ENCODE measurements around the gene LYZL2.
A peak's percentile ranks its signal among the peaks of the same experiment; 100 is the strongest.
"Not testable (repeated sequence)": the region's sequence is repeated elsewhere in the genome, so short reads cannot be mapped to it uniquely, and the experiment has no call there.

LYZL2 gene

GRCh38 chr10:30662814-30663213, 33.3 kb upstream of the LYZL2 start:
- Histone ChIP-seq H2AFZ (ENCODE audit: low read length) (no peak overlapping the region), H3K9me3 (replicated peaks; ENCODE audit: insufficient read depth, low read length) (no peaks in the 10 kb centered on the region), H3K4me1 (ENCODE audit: low read length) (peaks cover 16% of the 10 kb centered on the region), H3K4me3 (ENCODE audit: low read length) (0 out of 2 replicates have a peak overlapping the region, but pooled peaks have one; percentile 6), H3K9ac (ENCODE audit: low read length) (no peak overlapping the region), H3K79me2 (ENCODE audit: low read length) (no peaks in the 10 kb centered on the region), H3K27ac (ENCODE audit: low read length) (peak overlapping the region; percentile 44; the same call in 1 of the 2 replicates), H3K27me3 (replicated peaks; ENCODE audit: insufficient read depth, low read length) (no peaks in the 10 kb centered on the region), H4K20me1 (ENCODE audit: insufficient read depth, low read length) (no peaks in the 10 kb centered on the region), H3K36me3 (replicated peaks; ENCODE audit: insufficient read depth, low read length) (no peaks in the 10 kb centered on the region), H3F3A (ENCODE audit: insufficient read depth, low read length) (peaks cover 4% of the 10 kb centered on the region; the same call in 1 of the 2 replicates), H3K4me2 (ENCODE audit: low read depth, low read length) (peak overlapping the region; percentile 67), H3K9me2 (replicated peaks; ENCODE audit: insufficient read depth, low read length) (no peaks in the 10 kb centered on the region)
- no peak for DNase-seq
- TF ChIP-seq EZH2 (optimal IDR thresholded peaks at IDR 0.05; ENCODE audit: low read depth, low read length): no peak
- TF ChIP-seq, protein P1, sequence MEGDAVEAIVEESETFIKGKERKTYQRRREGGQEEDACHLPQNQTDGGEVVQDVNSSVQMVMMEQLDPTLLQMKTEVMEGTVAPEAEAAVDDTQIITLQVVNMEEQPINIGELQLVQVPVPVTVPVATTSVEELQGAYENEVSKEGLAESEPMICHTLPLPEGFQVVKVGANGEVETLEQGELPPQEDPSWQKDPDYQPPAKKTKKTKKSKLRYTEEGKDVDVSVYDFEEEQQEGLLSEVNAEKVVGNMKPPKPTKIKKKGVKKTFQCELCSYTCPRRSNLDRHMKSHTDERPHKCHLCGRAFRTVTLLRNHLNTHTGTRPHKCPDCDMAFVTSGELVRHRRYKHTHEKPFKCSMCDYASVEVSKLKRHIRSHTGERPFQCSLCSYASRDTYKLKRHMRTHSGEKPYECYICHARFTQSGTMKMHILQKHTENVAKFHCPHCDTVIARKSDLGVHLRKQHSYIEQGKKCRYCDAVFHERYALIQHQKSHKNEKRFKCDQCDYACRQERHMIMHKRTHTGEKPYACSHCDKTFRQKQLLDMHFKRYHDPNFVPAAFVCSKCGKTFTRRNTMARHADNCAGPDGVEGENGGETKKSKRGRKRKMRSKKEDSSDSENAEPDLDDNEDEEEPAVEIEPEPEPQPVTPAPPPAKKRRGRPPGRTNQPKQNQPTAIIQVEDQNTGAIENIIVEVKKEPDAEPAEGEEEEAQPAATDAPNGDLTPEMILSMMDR (IDR thresholded peaks at IDR 0.05; ENCODE audit: low read length): no peak

DNA sequence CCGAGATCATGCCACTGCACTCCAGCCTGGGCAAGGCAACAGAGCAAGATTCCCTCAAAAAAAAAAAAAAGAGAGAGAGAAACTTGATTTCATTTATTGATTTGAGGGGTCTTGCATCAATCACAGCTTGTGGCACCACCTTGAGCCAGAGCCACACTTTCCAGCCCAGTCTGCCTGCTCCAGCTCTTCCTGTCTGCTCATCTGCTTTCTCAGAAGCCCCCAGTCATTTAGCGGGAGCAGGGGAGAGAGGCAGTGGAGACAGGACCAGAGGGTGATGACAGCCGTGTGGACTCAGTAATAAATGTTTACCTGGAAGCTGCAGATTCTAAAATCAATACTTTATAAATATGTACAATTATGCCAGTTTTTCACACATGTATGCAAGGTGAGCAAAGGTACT, 30.8 kb upstream of the LYZL2 start:
- H3K4me2 ChIP-seq (ENCODE audit: low read depth, low read length); H3K9me2 ChIP-seq (replicated peaks; ENCODE audit: insufficient read depth, low read length); H3K27me3 ChIP-seq (replicated peaks; ENCODE audit: insufficient read depth, low read length); H2AFZ ChIP-seq (ENCODE audit: low read length); H3K9me3 ChIP-seq (replicated peaks; ENCODE audit: insufficient read depth, low read length); H3K79me2 ChIP-seq (ENCODE audit: low read length); H4K20me1 ChIP-seq (ENCODE audit: insufficient read depth, low read length); DNase-seq; H3K27ac ChIP-seq (ENCODE audit: low read length); H3K9ac ChIP-seq (ENCODE audit: low read length); H3K36me3 ChIP-seq (replicated peaks; ENCODE audit: insufficient read depth, low read length); H3K4me3 ChIP-seq (ENCODE audit: low read length); H3F3A ChIP-seq (ENCODE audit: insufficient read depth, low read length): not testable (repeated sequence)
- H3K4me1 ChIP-seq (ENCODE audit: low read length): peaks cover 16% of the 10 kb centered on the region

DNA sequence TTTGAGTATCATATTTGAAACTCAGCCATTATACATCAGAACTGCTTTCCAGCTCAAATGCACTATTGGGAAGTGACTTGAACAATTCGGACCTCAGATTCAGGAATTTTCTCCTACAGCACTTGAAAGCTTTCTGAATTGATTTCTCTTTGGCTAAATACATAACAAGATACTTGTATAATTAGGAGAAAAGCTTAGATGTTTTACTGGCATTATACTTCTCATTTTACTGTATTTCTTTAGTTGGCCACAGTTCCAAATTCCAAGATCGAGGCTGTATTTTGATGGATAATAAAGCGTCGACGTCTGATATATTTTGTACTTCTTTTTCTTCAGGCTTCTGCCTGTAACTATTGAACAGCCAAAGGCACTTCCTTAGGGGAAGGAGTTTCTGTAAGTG, 26.7 kb upstream of the LYZL2 start:
- TF ChIP-seq EZH2 (optimal IDR thresholded peaks at IDR 0.05; ENCODE audit: low read depth, low read length) (no peak), EZH2phosphoT487 (IDR thresholded peaks at IDR 0.05; ENCODE audit: low read length) (no peak)
- TF ChIP-seq, protein P1 (IDR thresholded peaks at IDR 0.05; ENCODE audit: low read length): no peak

GRCh38 chr10:30655001-30655400, 25.4 kb upstream of the LYZL2 start:
- not testable (repeated sequence) for H3K79me2 ChIP-seq (ENCODE audit: low read length); H3F3A ChIP-seq (ENCODE audit: insufficient read depth, low read length); H3K9me3 ChIP-seq (replicated peaks; ENCODE audit: insufficient read depth, low read length); H3K4me3 ChIP-seq (ENCODE audit: low read length); H4K20me1 ChIP-seq (ENCODE audit: insufficient read depth, low read length); H3K4me2 ChIP-seq (ENCODE audit: low read depth, low read length); H3K36me3 ChIP-seq (replicated peaks; ENCODE audit: insufficient read depth, low read length); H3K27me3 ChIP-seq (replicated peaks; ENCODE audit: insufficient read depth, low read length); H3K9me2 ChIP-seq (replicated peaks; ENCODE audit: insufficient read depth, low read length); DNase-seq; H3K4me1 ChIP-seq (ENCODE audit: low read length); H3K9ac ChIP-seq (ENCODE audit: low read length); H2AFZ ChIP-seq (ENCODE audit: low read length); H3K27ac ChIP-seq (ENCODE audit: low read length)

More for the DNA sequence above, 26.7 kb upstream of the LYZL2 start:
- Histone ChIP-seq H3K9me3 (replicated peaks; ENCODE audit: insufficient read depth, low read length) (no peaks in the 10 kb centered on the region), H4K20me1 (ENCODE audit: insufficient read depth, low read length) (no peaks in the 10 kb centered on the region), H3F3A (ENCODE audit: insufficient read depth, low read length) (no peaks in the 10 kb centered on the region), H3K4me2 (ENCODE audit: low read depth, low read length) (no peak overlapping the region), H3K27ac (ENCODE audit: low read length) (no peak overlapping the region), H3K79me2 (ENCODE audit: low read length) (no peaks in the 10 kb centered on the region), H3K9me2 (replicated peaks; ENCODE audit: insufficient read depth, low read length) (no peaks in the 10 kb centered on the region), H3K9ac (ENCODE audit: low read length) (no peak overlapping the region), H3K36me3 (replicated peaks; ENCODE audit: insufficient read depth, low read length) (no peaks in the 10 kb centered on the region), H2AFZ (ENCODE audit: low read length) (no peak overlapping the region), H3K4me3 (ENCODE audit: low read length) (no peak overlapping the region), H3K4me1 (ENCODE audit: low read length) (no peaks in the 10 kb centered on the region), H3K27me3 (replicated peaks; ENCODE audit: insufficient read depth, low read length) (no peaks in the 10 kb centered on the region)
- no peak for DNase-seq

DNA sequence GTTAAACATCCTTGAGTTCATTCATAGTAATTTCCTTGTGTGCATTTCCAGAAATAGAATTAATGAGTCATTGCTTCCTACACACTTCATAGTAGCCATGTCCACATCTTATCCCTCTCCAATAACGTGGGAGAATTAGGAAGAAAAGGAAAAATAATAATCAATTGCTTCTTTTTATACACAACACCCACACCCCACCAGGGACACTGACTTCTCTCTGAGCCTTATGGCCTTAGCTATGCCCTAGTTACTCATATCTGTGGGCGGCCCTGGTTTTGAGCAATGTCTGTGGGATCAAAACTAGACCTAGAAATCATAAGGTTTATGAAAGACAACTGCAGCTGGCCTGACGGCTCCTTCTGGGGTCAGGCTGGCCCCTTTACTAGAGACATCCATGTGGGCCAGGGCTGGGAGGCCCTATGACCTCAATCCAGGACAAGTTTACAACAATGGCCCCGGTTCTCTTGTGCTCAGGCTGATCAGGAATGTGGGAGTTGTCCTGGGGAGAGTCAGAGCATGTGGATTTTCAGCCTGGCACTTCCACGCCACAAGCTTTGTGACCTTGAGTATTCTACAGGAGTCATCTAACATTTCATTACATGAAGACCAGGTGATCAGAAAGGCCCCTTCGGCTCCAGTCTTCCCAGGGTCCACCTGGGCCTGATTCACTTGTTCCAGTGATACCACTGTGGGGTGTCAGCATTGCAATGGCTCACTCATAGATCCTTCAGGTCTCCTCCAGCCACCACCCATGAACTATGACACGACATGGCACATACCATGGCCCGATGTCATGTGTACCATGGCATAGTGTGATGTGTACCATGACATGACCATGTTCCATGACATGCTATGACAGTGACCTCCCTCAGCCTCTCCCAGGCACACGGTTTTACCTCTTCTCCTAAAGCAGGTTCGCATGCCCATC, 22.2 kb upstream of the LYZL2 start:
- H3K9me2 ChIP-seq (replicated peaks; ENCODE audit: insufficient read depth, low read length); H3K4me2 ChIP-seq (ENCODE audit: low read depth, low read length); DNase-seq; H3K27ac ChIP-seq (ENCODE audit: low read length); H3K4me3 ChIP-seq (ENCODE audit: low read length); H3K36me3 ChIP-seq (replicated peaks; ENCODE audit: insufficient read depth, low read length); H3K9ac ChIP-seq (ENCODE audit: low read length); H3K27me3 ChIP-seq (replicated peaks; ENCODE audit: insufficient read depth, low read length); H3K9me3 ChIP-seq (replicated peaks; ENCODE audit: insufficient read depth, low read length); H3K79me2 ChIP-seq (ENCODE audit: low read length); H4K20me1 ChIP-seq (ENCODE audit: insufficient read depth, low read length); H3F3A ChIP-seq (ENCODE audit: insufficient read depth, low read length); H2AFZ ChIP-seq (ENCODE audit: low read length); H3K4me1 ChIP-seq (ENCODE audit: low read length): not testable (repeated sequence)
